Kidney (tissue), 14 donors: ENCODE data around the gene PRB2. TPM values are rescaled to one million over a fixed set of nuclear protein-coding genes. Genes with fewer than 3 reads are reported as not detected.
"Not testable (repeated sequence)": the region's sequence is repeated elsewhere in the genome, so short reads cannot be mapped to it uniquely, and the experiment has no call there.

Source experiments
- DNase-seq, 5 donors: peaks; one replicate each; pipeline ENCODE4 v3.0.0-alpha.2; 2013 to 2020
- FAIRE-seq: peaks from 2 replicates; lab custom pipeline; 2012; peaks lifted over from hg19 to GRCh38; lab: Jason Lieb, UNC
- H3K27ac ChIP-seq, 2 donors: one replicate each; pipeline ENCODE4 v1.7.0; 2013; ENCODE audit warnings: low read depth in 2 of 2, low read length in 2 of 2, inconsistent platforms in 1 of 2
- H3K27me3 ChIP-seq: one replicate; pipeline ENCODE4 v1.7.1; 2013; ENCODE audit warnings: low read length, inconsistent platforms; ENCODE audit not compliant: control insufficient read depth, insufficient read depth
- H3K36me3 ChIP-seq, 3 donors: one replicate each; pipeline versions ENCODE4 v1.7.0 to v1.7.1; 2013; ENCODE audit warnings: low read length in 3 of 3, control low read depth in 1 of 3, inconsistent platforms in 1 of 3; ENCODE audit not compliant: insufficient read depth in 3 of 3, control insufficient read depth in 2 of 3
- H3K4me1 ChIP-seq, 3 donors: one replicate each; pipeline versions ENCODE4 v1.7.0 to v1.7.1; 2013; ENCODE audit warnings: low read length in 3 of 3, inconsistent platforms in 1 of 3, low read depth in 1 of 3; ENCODE audit not compliant: control insufficient read depth in 2 of 3, insufficient read depth in 2 of 3
- H3K4me3 ChIP-seq, 3 donors: one replicate each; pipeline versions ENCODE4 v1.7.0 to v1.8.1; 2013; ENCODE audit warnings: low read length in 3 of 3, control low read depth in 1 of 3, inconsistent platforms in 1 of 3
- H3K9ac ChIP-seq, 3 donors: one replicate each; pipeline versions ENCODE4 v1.7.0 to v1.7.1; 2013; ENCODE audit warnings: low read length in 3 of 3, control low read depth in 1 of 3, inconsistent platforms in 1 of 3
- H3K9me3 ChIP-seq, 3 donors: one replicate each; pipeline versions ENCODE4 v1.7.0 to v1.7.1; 2013; ENCODE audit warnings: low read length in 3 of 3, control low read depth in 1 of 3, inconsistent platforms in 1 of 3; ENCODE audit not compliant: control insufficient read depth in 2 of 3, insufficient read depth in 1 of 3
- CTCF ChIP-seq: IDR thresholded peaks from 3 replicates; pipeline ENCODE4 v1.5.1; 2012; ENCODE audit warnings: mild to moderate bottlenecking, moderate library complexity, borderline replicate concordance; ENCODE audit not compliant: insufficient read depth; ENCODE audit errors: extremely low read depth
- intact Hi-C: fragments of 100-400 bp; cut with DNase I; formaldehyde crosslinking; loops from one replicate; pipeline ENCODE4 v1.11.1; 2022
- polyA plus RNA-seq: library from polyadenylated mRNA; stranded (reverse); fragments of 350-450 nt; fragmentation: Illumina TruSeq; extraction: RNeasy Lipid Tissue Mini Kit (QIAGEN cat#74804); gene quantifications from one replicate; pipeline ENCODE4 v1.2.3, GENCODE V29; 2014; ENCODE audit warnings: low read depth, low replicate concordance; ENCODE audit not compliant: insufficient read depth
- total RNA-seq: library from RNA; stranded (reverse); fragmentation: NEBNext Ultra II Directional; extraction: Animal tissue kit (Norgen Biotek cat#: 25700); gene quantifications from one replicate; pipeline ENCODE4 v1.2.1, GENCODE V29; 2021
- donor health status: control.
- donor health status: control.
- donor health status: control.
- donor health status: control.
- donor health status: control.
- donor health status: DM: yes; HTN: yes; CAD: no.
- donor health status: Normal renal cell carcinoma (clear cell type).

The PRB2 gene
- total and polyA plus RNA-seq, 2 donors from 2014 or later = not detected

- Histone ChIP-seq H3K9ac (no peak overlapping the region), H3K9me3 (no peaks in the 10 kb centered on the region), H3K4me1 (no peaks in the 10 kb centered on the region), H3K36me3 (no peaks in the 10 kb centered on the region), H3K27ac (no peak overlapping the region), H3K4me3 (no peak overlapping the region), H3K27me3 (no peaks in the 10 kb centered on the region)
- no peak for FAIRE-seq
- TF ChIP-seq CTCF = no peak
- DNase-seq = no peak
- intact Hi-C loops = no loop called here
These were observed 32.0 kb upstream of the PRB2 start for GRCh38 chr12:11427341-11427740.

- no peak for FAIRE-seq
- no peak overlapping the region for H3K4me3 ChIP-seq
- no peak for TF ChIP-seq CTCF
- no peak overlapping the region for H3K9ac ChIP-seq
- no peaks in the 10 kb centered on the region for H3K9me3 ChIP-seq
- H3K27ac ChIP-seq = no peak overlapping the region
- H3K36me3 ChIP-seq = no peaks in the 10 kb centered on the region
- H3K27me3 ChIP-seq = no peaks in the 10 kb centered on the region
- no peaks in the 10 kb centered on the region for H3K4me1 ChIP-seq
- intact Hi-C loops = no loop called here
- DNase-seq = no peak
These were observed 17.4 kb upstream of the PRB2 start for GRCh38 chr12:11412731-11413130.

- H3K4me3 ChIP-seq = no peak overlapping the region
- FAIRE-seq (no peak), DNase-seq (no peak)
- TF ChIP-seq CTCF = no peak
- intact Hi-C loops = no loop called here
- no peaks in the 10 kb centered on the region for H3K27me3 ChIP-seq
- no peak overlapping the region for H3K9ac ChIP-seq
- no peak overlapping the region for H3K27ac ChIP-seq
- H3K4me1 ChIP-seq = no peaks in the 10 kb centered on the region
- H3K36me3 ChIP-seq = no peaks in the 10 kb centered on the region
- no peaks in the 10 kb centered on the region for H3K9me3 ChIP-seq
These were observed 12.7 kb upstream of the PRB2 start for GRCh38 chr12:11408096-11408495.

- peak in 1 of 5 donors; percentile 3 for DNase-seq
- intact Hi-C loops = no loop called here
- Histone ChIP-seq H3K27me3 (no peaks in the 10 kb centered on the region), H3K9me3 (no peaks in the 10 kb centered on the region), H3K27ac (no peak overlapping the region), H3K4me3 (no peak overlapping the region), H3K9ac (no peak overlapping the region), H3K36me3 (no peaks in the 10 kb centered on the region), H3K4me1 (no peaks in the 10 kb centered on the region)
- no peak for FAIRE-seq
- TF ChIP-seq CTCF = no peak
These were observed 2.0 kb upstream of the PRB2 start for GRCh38 chr12:11397366-11397765.

GRCh38 chr12:11391456-11391855 is 3.9 kb downstream of the PRB2 start:
- H3K9me3 ChIP-seq, DNase-seq, H3K4me3 ChIP-seq, intact Hi-C loops, H3K27ac ChIP-seq, H3K9ac ChIP-seq, H3K36me3 ChIP-seq, H3K27me3 ChIP-seq, FAIRE-seq, H3K4me1 ChIP-seq: not testable (repeated sequence)

GRCh38 chr12:11377420-11377819 is 17.9 kb downstream of the PRB2 start:
- DNase-seq, intact Hi-C loops, H3K9me3 ChIP-seq, H3K27me3 ChIP-seq, FAIRE-seq, H3K4me3 ChIP-seq, H3K36me3 ChIP-seq, H3K4me1 ChIP-seq, H3K9ac ChIP-seq, H3K27ac ChIP-seq: not testable (repeated sequence)
